ENCODE measurements around the gene DPP10. TPM values are rescaled to one million over a fixed set of nuclear protein-coding genes. Genes with fewer than 3 reads are reported as not detected.

The DPP10 gene
- total RNA-seq, 3 donors from 2014 or later (not counting 1 experiment from before 2014, with no cell fraction given): not detected

DNA sequence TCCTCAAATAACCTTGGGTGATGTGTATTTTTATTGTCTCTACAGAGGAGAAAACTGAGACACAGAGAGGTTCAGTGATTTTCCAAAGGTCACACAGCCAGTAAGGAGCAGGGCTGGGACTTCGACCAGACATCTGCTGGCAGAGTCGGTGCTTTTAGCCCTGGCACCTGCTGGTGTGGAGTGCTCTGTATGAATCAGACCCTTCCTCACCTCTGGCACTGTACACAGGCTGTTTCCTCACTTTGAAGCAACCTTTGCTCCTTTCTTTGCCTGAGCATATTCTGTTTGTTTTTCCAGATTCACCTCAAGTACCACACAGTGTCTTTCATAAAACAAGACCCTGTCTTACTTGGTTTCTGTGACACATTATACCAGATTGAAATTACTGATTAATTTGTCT, 107.9 kb downstream of the DPP10 start:
- Histone ChIP-seq H3K36me3 (ENCODE audit: control insufficient read depth, insufficient read depth, low read length) (no peaks in the 10 kb centered on the region), H3K9me3 (ENCODE audit: control insufficient read depth, insufficient read depth, low read length) (no peaks in the 10 kb centered on the region), H3K4me3 (ENCODE audit: low read length) (no peak overlapping the region), H3K4me1 (ENCODE audit: control insufficient read depth, insufficient read depth, low read length) (no peaks in the 10 kb centered on the region), H3K27ac (ENCODE audit: low read length) (no peak overlapping the region), H3K27me3 (ENCODE audit: control insufficient read depth, insufficient read depth, low read length) (no peaks in the 10 kb centered on the region)
- ATAC-seq (no peak), DNase-seq (no peak)
- Mint-ChIP-seq H3K9me3 (peaks cover 0 to 2% of the 10 kb centered on the region in 2 donors), H3K4me3 (no peak overlapping the region), H3K4me1 (no peaks in the 10 kb centered on the region), H3K36me3 (no peaks in the 10 kb centered on the region), H3K27me3 (ENCODE audit: low read depth in 2 of 2) (no peaks in the 10 kb centered on the region), H3K27ac (no peak overlapping the region)
- intact Hi-C loops (cut with micrococcal nuclease): no loop called here
- TF ChIP-seq, protein P1, sequence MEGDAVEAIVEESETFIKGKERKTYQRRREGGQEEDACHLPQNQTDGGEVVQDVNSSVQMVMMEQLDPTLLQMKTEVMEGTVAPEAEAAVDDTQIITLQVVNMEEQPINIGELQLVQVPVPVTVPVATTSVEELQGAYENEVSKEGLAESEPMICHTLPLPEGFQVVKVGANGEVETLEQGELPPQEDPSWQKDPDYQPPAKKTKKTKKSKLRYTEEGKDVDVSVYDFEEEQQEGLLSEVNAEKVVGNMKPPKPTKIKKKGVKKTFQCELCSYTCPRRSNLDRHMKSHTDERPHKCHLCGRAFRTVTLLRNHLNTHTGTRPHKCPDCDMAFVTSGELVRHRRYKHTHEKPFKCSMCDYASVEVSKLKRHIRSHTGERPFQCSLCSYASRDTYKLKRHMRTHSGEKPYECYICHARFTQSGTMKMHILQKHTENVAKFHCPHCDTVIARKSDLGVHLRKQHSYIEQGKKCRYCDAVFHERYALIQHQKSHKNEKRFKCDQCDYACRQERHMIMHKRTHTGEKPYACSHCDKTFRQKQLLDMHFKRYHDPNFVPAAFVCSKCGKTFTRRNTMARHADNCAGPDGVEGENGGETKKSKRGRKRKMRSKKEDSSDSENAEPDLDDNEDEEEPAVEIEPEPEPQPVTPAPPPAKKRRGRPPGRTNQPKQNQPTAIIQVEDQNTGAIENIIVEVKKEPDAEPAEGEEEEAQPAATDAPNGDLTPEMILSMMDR (IDR thresholded peaks at IDR 0.05): no peak
- WGBS (ENCODE audit: insufficient coverage): 69% methylated on average over 2 of the region's 2 CpGs

DNA sequence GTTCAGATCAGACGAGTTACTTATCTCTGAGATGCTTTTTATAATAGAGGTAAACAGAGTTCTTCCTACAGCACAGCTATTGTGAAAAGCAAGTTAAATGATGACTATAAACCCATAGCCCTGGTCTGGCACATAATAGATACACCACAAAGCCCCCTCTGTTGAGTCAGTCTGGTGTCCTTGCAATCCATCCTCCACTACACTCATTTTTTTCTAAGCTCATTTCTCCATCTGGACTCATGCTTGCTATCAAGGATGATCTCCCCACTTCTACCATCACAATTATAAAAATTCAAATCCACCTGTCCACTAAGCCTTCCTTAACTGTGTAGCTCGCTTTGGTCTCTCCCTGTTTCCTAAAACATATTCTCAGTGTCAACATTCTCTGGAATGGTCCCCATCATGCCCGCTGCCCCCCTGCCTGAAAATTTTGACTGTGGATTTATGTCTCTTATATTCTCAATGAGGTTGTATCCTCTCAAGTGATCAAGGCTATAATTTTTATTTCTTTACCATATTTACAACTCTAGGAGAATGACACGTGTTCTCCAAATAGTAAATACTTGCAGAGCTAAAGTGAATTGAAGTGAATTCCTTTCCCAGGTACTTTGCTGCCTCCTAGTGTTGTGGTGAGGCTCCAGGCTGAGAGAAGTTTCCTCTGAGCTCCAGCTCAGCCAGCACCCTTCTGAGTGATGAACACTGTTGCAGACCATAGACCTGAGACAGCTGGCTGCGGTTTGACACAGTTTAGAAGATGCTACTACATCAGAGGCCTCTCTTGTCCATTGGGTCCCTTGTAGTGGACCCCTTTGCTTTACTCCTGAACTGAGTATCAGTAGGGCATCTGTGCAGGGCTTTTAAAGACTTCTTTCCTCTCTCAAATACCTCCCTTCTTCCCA, 108.7 kb downstream of the DPP10 start:
- intact Hi-C loops (cut with micrococcal nuclease): no loop called here
- DNase-seq: peak in 1 of 2 donors; percentile 26
- Mint-ChIP-seq H3K4me1 (no peaks in the 10 kb centered on the region), H3K36me3 (no peaks in the 10 kb centered on the region), H3K9me3 (peaks cover 0 to 2% of the 10 kb centered on the region in 2 donors), H3K4me3 (no peak overlapping the region), H3K27ac (no peak overlapping the region), H3K27me3 (ENCODE audit: low read depth in 2 of 2) (no peaks in the 10 kb centered on the region)
- 49% methylated on average over 4 of the region's 5 CpGs for WGBS (ENCODE audit: insufficient coverage)
- Histone ChIP-seq H3K27ac (ENCODE audit: low read length) (no peak overlapping the region), H3K27me3 (ENCODE audit: control insufficient read depth, insufficient read depth, low read length) (no peaks in the 10 kb centered on the region), H3K9me3 (ENCODE audit: control insufficient read depth, insufficient read depth, low read length) (no peaks in the 10 kb centered on the region), H3K4me3 (ENCODE audit: low read length) (no peak overlapping the region), H3K4me1 (ENCODE audit: control insufficient read depth, insufficient read depth, low read length) (no peaks in the 10 kb centered on the region), H3K36me3 (ENCODE audit: control insufficient read depth, insufficient read depth, low read length) (no peaks in the 10 kb centered on the region)
- no peak for ATAC-seq
- TF ChIP-seq, protein P1 (IDR thresholded peaks at IDR 0.05): no peak

DNA sequence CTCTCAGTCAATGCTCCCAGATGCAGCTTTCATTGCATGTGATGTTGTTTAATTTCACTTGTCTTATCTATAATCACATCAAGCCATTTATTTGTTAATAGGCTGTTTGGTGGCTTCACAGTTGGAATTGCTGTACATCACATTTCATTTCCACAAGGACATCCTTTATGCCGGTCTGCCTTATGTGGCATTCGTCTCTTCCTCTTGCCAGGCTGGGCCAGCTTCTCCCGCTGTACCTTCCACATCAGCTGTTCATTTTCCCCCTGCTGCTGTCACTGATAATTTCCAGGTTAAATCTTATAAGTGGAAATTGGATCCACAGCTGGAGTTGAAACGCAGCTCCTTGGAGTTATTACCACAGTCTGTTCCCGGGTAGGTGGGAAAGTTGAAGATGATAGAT, 110.6 kb downstream of the DPP10 start:
- TF ChIP-seq, protein P1 (IDR thresholded peaks at IDR 0.05): no peak
- Histone ChIP-seq H3K9me3 (ENCODE audit: control insufficient read depth, insufficient read depth, low read length) (no peaks in the 10 kb centered on the region), H3K27ac (ENCODE audit: low read length) (no peak overlapping the region), H3K27me3 (ENCODE audit: control insufficient read depth, insufficient read depth, low read length) (no peaks in the 10 kb centered on the region), H3K4me3 (ENCODE audit: low read length) (no peak overlapping the region), H3K4me1 (ENCODE audit: control insufficient read depth, insufficient read depth, low read length) (no peaks in the 10 kb centered on the region), H3K36me3 (ENCODE audit: control insufficient read depth, insufficient read depth, low read length) (no peaks in the 10 kb centered on the region)
- intact Hi-C loops (cut with micrococcal nuclease): no loop called here
- Mint-ChIP-seq H3K4me1 (no peaks in the 10 kb centered on the region), H3K4me3 (no peak overlapping the region), H3K27ac (no peak overlapping the region), H3K9me3 (peaks cover 5 to 8% of the 10 kb centered on the region in 2 donors), H3K27me3 (ENCODE audit: low read depth in 2 of 2) (no peaks in the 10 kb centered on the region), H3K36me3 (no peaks in the 10 kb centered on the region)
- DNase-seq: no peak
- ATAC-seq: no peak
- WGBS (ENCODE audit: insufficient coverage): 81% methylated on average over 2 of the region's 5 CpGs
